Mesenchymal stem cell (in vitro differentiated cells and primary cell): ENCODE data around the gene CERS6.
A peak's percentile ranks its signal among the peaks of the same experiment; 100 is the strongest.
"Not testable (repeated sequence)": the region's sequence is repeated elsewhere in the genome, so short reads cannot be mapped to it uniquely, and the experiment has no call there.

Experiments used
- DNase-seq: peaks from one replicate; pipeline ENCODE4 v3.0.0-alpha.2; 2013
- H2AFZ ChIP-seq: one replicate; pipeline ENCODE4 v1.6.1; 2013; ENCODE audit warnings: low read depth, mild to moderate bottlenecking, control low read depth, inconsistent platforms, low read length, moderate library complexity
- H2AK5ac ChIP-seq: 2 replicates; pipeline ENCODE4 v1.6.1; 2013; ENCODE audit warnings: low read length, moderate library complexity, mild to moderate bottlenecking, inconsistent platforms; ENCODE audit not compliant: severe bottlenecking
- H2BK120ac ChIP-seq: one replicate; pipeline ENCODE4 v1.6.1; 2013; ENCODE audit warnings: low read depth, mild to moderate bottlenecking, inconsistent platforms, low read length, moderate library complexity
- H2BK12ac ChIP-seq, 2 experiments: one replicate each; pipeline ENCODE4 v1.6.1; 2013; ENCODE audit warnings: inconsistent platforms in 2 of 2, low read length in 2 of 2, mild to moderate bottlenecking in 2 of 2, moderate library complexity in 2 of 2, control low read depth in 1 of 2
- H2BK15ac ChIP-seq: one replicate; pipeline ENCODE4 v1.6.1; 2013; ENCODE audit warnings: mild to moderate bottlenecking, low read depth, inconsistent platforms; ENCODE audit not compliant: poor library complexity, severe bottlenecking
- H2BK5ac ChIP-seq: 2 replicates; pipeline ENCODE4 v1.6.1; 2013; ENCODE audit warnings: low read depth, mild to moderate bottlenecking, low read length, control low read depth, inconsistent platforms; ENCODE audit not compliant: poor library complexity, severe bottlenecking
- H3K14ac ChIP-seq, 2 experiments: one replicate each; pipeline ENCODE4 v1.6.1; 2013; ENCODE audit warnings: inconsistent platforms in 2 of 2, low read length in 2 of 2, control low read depth in 1 of 2, mild to moderate bottlenecking in 1 of 2, moderate library complexity in 1 of 2
- H3K18ac ChIP-seq, 2 experiments: one replicate each; pipeline ENCODE4 v1.6.1; 2013; ENCODE audit warnings: inconsistent platforms in 2 of 2, low read length in 2 of 2, control low read depth in 1 of 2, low read depth in 1 of 2, mild to moderate bottlenecking in 1 of 2
- H3K23ac ChIP-seq, 2 experiments: one replicate each; pipeline ENCODE4 v1.6.1; 2013; ENCODE audit warnings: inconsistent platforms in 2 of 2, low read length in 2 of 2, mild to moderate bottlenecking in 2 of 2, moderate library complexity in 2 of 2, control low read depth in 1 of 2
- H3K27ac ChIP-seq: 2 replicates; pipeline ENCODE4 v1.5.1; 2013; ENCODE audit warnings: mild to moderate bottlenecking, moderate library complexity, low read length, control low read depth, inconsistent platforms; ENCODE audit not compliant: poor library complexity, severe bottlenecking
- H3K27me3 ChIP-seq, 2 experiments: 2 replicates each; pipeline versions ENCODE4 v1.6.1 to v1.7.0; 2013; ENCODE audit warnings: low read length in 2 of 2, mild to moderate bottlenecking in 2 of 2, moderate library complexity in 2 of 2, control low read depth in 1 of 2, inconsistent platforms in 1 of 2; ENCODE audit not compliant: control insufficient read depth in 1 of 2, insufficient read depth in 1 of 2
- H3K36me3 ChIP-seq, 2 experiments: 2 replicates each; pipeline versions ENCODE4 v1.6.1 to v1.7.0; 2013; ENCODE audit warnings: low read length in 2 of 2, control low read depth in 1 of 2, inconsistent platforms in 1 of 2, low read depth in 1 of 2, mild to moderate bottlenecking in 1 of 2; ENCODE audit not compliant: insufficient read depth in 2 of 2, control insufficient read depth in 1 of 2
- H3K4ac ChIP-seq, 2 experiments: one replicate each; pipeline ENCODE4 v1.6.1; 2013; ENCODE audit warnings: inconsistent platforms in 2 of 2, low read length in 2 of 2, mild to moderate bottlenecking in 2 of 2, moderate library complexity in 2 of 2, control low read depth in 1 of 2, low read depth in 1 of 2
- H3K4me1 ChIP-seq: 2 replicates; pipeline ENCODE4 v1.6.1; 2013; ENCODE audit warnings: low read depth, low read length, control low read depth; ENCODE audit not compliant: control insufficient read depth, insufficient read depth
- H3K4me2 ChIP-seq: 2 replicates; pipeline ENCODE4 v1.6.1; 2013; ENCODE audit warnings: low read length, mild to moderate bottlenecking, inconsistent platforms; ENCODE audit not compliant: poor library complexity, severe bottlenecking
- H3K4me3 ChIP-seq, 2 experiments: 2 replicates each; pipeline versions ENCODE4 v1.5.1 to v1.7.0; 2013; ENCODE audit warnings: low read length in 2 of 2, mild to moderate bottlenecking in 2 of 2, control low read depth in 1 of 2, low read depth in 1 of 2; ENCODE audit not compliant: insufficient read depth in 1 of 2
- H3K79me1 ChIP-seq: replicated peaks from 2 replicates; pipeline ENCODE4 v1.6.1; 2013; ENCODE audit warnings: mild to moderate bottlenecking, control low read depth, low read length, inconsistent platforms; ENCODE audit not compliant: poor library complexity, severe bottlenecking
- H3K9ac ChIP-seq: 2 replicates; pipeline ENCODE4 v1.7.0; 2013; ENCODE audit warnings: mild to moderate bottlenecking, low read length, moderate library complexity
- H3K9me3 ChIP-seq: 2 replicates; pipeline ENCODE4 v1.7.0; 2013; ENCODE audit warnings: mild to moderate bottlenecking, low read length; ENCODE audit not compliant: control insufficient read depth
- H4K8ac ChIP-seq: one replicate; pipeline ENCODE4 v1.6.1; 2013; ENCODE audit warnings: inconsistent platforms, mild to moderate bottlenecking, low read length, moderate library complexity
- H4K91ac ChIP-seq: one replicate; pipeline ENCODE4 v1.6.1; 2013; ENCODE audit warnings: mild to moderate bottlenecking, low read length, inconsistent platforms
- WGBS: methylation state at CpG from one replicate; pipeline ENCODE4 v1.1.7; 2013; ENCODE audit warnings: mixed read lengths; 5-methylcytosine and 5-hydroxymethylcytosine counted together

The CERS6 gene

DNA sequence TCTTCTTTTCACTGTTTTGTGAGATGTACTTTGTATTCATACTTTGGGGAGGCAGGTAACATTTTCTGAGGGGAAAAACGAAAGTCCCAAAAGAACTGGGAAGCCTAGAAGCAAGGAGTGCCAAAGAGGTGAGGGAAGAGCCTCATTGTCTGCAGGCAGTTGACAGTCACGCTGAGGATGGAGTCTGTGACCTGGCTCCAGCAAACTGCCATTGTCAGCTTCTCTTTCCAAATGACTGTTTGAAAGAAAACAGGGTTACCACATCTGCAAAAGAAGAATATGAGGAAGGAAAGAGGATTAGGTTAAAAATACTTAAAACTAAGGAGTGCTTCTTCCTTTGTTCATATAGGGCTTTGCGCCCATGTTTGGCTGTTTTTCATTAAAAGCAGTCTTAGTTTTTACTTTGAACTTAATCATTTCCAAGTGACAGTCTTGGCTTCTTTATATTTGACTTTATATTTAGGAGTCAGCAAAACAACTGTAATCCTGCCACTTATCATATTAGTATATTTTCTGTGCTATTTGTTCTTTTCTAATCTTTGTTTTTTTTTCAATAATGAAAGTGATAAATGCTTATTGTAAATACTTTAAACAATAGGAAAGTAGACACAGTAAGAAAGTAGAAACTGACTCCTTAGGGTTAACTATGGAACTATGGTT, 35.0 kb downstream of the CERS6 start:
- Histone ChIP-seq H3K9ac (peak overlapping the region; percentile 4), H2BK12ac (peak overlapping the region in 1 of 2 experiments; percentile 67)
- 38% methylated on average over 2 of the region's 3 CpGs for WGBS

GRCh38 chr2:168491728-168492127, 35.7 kb downstream of the CERS6 start:
- H2BK15ac ChIP-seq, H3K14ac ChIP-seq, H3K36me3 ChIP-seq, H3K9me3 ChIP-seq, H3K9ac ChIP-seq, H3K4me1 ChIP-seq, H2AK5ac ChIP-seq, H3K27me3 ChIP-seq, H3K18ac ChIP-seq, H3K23ac ChIP-seq, H2BK5ac ChIP-seq, H2AFZ ChIP-seq, H3K4me3 ChIP-seq, H3K4ac ChIP-seq, H4K8ac ChIP-seq, H2BK120ac ChIP-seq, H3K4me2 ChIP-seq, H3K27ac ChIP-seq, H4K91ac ChIP-seq, DNase-seq: not testable (repeated sequence)
- WGBS, result 80% methylated on average over 1 of the region's 4 CpGs
- Histone ChIP-seq H2BK12ac (peak overlapping the region in 1 of 2 experiments; percentile 51), H3K79me1 (peaks cover 15% of the 10 kb centered on the region)

More for the DNA sequence above, 35.0 kb downstream of the CERS6 start:
- Histone ChIP-seq H2BK5ac (no peak overlapping the region), H4K91ac (no peak overlapping the region), H3K36me3 (no peaks in the 10 kb centered on the region), H2BK120ac (no peak overlapping the region), H3K79me1 (peaks cover 15% of the 10 kb centered on the region), H3K4me1 (no peaks in the 10 kb centered on the region), H3K4me2 (no peak overlapping the region), H4K8ac (no peak overlapping the region), H3K9me3 (no peaks in the 10 kb centered on the region), H2AK5ac (no peak overlapping the region), H3K4ac (peak overlapping the region in 1 of 2 experiments; percentile 78), H3K23ac (no peak overlapping the region), H3K27me3 (no peaks in the 10 kb centered on the region), H3K18ac (peak overlapping the region; percentile 46 to 55), H3K4me3 (peak overlapping the region in 1 of 2 experiments; percentile 45), H3K14ac (no peak overlapping the region), H2BK15ac (no peak overlapping the region), H2AFZ (no peak overlapping the region), H3K27ac (no peak overlapping the region)
- peak; percentile 36 for DNase-seq

DNA sequence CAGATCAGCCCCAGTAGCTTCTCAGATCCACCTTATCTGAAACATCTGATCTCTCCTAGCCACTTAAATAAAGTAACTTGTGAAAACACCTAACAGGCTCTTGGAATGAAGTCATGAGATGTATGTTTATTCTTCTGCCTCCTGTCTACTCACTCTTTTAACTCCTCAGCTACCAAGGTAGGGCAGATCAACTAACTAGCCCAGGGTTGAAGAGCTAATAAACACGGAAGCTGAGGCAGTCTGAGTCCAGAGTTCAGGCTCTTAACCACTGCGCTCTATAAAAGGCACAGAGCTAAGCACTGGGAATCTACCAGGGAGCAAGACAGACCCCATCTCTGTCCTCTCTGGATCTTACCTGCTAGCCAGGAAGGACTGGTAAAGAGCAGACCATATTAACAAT, 37.1 kb downstream of the CERS6 start:
- H3K79me1 ChIP-seq, result peaks cover 20% of the 10 kb centered on the region
- H3K18ac ChIP-seq, H3K36me3 ChIP-seq, H2AFZ ChIP-seq, H3K9ac ChIP-seq, H3K4me2 ChIP-seq, H2BK12ac ChIP-seq, H4K8ac ChIP-seq, H3K9me3 ChIP-seq, H3K4ac ChIP-seq, H2BK15ac ChIP-seq, H4K91ac ChIP-seq, H2BK5ac ChIP-seq, H2BK120ac ChIP-seq, H2AK5ac ChIP-seq, H3K4me1 ChIP-seq, H3K23ac ChIP-seq, DNase-seq, H3K14ac ChIP-seq, H3K4me3 ChIP-seq, H3K27ac ChIP-seq, H3K27me3 ChIP-seq: not testable (repeated sequence)
- WGBS, result 54% methylated on average over 1 of the region's 2 CpGs

DNA sequence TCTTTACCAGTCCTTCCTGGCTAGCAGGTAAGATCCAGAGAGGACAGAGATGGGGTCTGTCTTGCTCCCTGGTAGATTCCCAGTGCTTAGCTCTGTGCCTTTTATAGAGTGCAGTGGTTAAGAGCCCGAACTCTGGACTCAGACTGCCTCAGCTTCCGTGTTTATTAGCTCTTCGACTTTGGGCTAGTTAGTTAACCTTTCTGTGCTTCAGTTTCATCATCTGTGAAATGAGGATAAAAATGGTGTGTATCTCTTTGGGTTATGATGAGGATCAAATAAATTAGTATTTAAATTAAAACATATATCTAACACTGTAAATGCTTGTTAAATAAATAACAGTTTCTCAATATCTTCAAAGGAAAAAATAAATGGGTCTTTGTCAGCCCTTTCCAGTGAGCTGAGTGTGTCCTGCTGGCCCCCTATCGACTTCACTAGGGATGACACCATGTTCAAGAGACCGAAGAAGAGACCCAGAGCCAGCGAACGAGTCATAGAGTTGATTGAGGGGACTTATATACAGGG, 38.2 kb downstream of the CERS6 start:
- Histone ChIP-seq H3K4me1 (no peaks in the 10 kb centered on the region), H2AK5ac (no peak overlapping the region), H3K18ac (no peak overlapping the region), H4K8ac (no peak overlapping the region), H3K27ac (no peak overlapping the region), H3K4me3 (no peak overlapping the region), H2BK120ac (no peak overlapping the region), H3K4ac (no peak overlapping the region), H2BK12ac (peak overlapping the region in 1 of 2 experiments; percentile 35), H3K23ac (no peak overlapping the region), H3K36me3 (no peaks in the 10 kb centered on the region), H2BK15ac (no peak overlapping the region), H3K9me3 (no peaks in the 10 kb centered on the region), H2BK5ac (no peak overlapping the region), H3K4me2 (no peak overlapping the region), H3K79me1 (peaks cover 25% of the 10 kb centered on the region), H3K27me3 (no peaks in the 10 kb centered on the region), H2AFZ (no peak overlapping the region), H3K14ac (no peak overlapping the region), H3K9ac (no peak overlapping the region), H4K91ac (no peak overlapping the region)
- no peak for DNase-seq
- WGBS, result 74% methylated on average over 5 of the region's 7 CpGs
